Omental fat pad (tissue), 4 donors: ENCODE results near the gene STK40. TPM values are rescaled to one million over a fixed set of nuclear protein-coding genes. Genes with fewer than 3 reads are reported as not detected.
A peak's percentile ranks its signal among the peaks of the same experiment; 100 is the strongest.

ENCODE experiments used
- ATAC-seq: fragments of 150-250 bp; one replicate; pipeline ENCODE4 v1.9.1; 2016; ENCODE audit warnings: mild to moderate bottlenecking, moderate library complexity; ENCODE audit not compliant: low FRiP score
- DNase-seq: peaks from one replicate; pipeline ENCODE4 v3.0.0-alpha.2; 2019; ENCODE audit warnings: low spot score
- total RNA-seq, 4 donors: library from RNA; depleted of rRNA; stranded (reverse); fragments of >200 nt; gene quantifications; one replicate each; pipeline ENCODE4 v1.1.0, GENCODE V29; 2016
- TF ChIP-seq, protein P1 (sequence below), 3 donors: fragments of 450-650 bp; IDR thresholded peaks; one replicate each; pipeline ENCODE4 v1.5.1; 2016 to 2017; ENCODE audit warnings: antibody characterized with exemption in 3 of 3, mild to moderate bottlenecking in 3 of 3, moderate library complexity in 2 of 3

The STK40 gene
- total RNA-seq, 4 donors from 2014 or later, result 36.1 to 75.5 (median 47.3) TPM

DNA sequence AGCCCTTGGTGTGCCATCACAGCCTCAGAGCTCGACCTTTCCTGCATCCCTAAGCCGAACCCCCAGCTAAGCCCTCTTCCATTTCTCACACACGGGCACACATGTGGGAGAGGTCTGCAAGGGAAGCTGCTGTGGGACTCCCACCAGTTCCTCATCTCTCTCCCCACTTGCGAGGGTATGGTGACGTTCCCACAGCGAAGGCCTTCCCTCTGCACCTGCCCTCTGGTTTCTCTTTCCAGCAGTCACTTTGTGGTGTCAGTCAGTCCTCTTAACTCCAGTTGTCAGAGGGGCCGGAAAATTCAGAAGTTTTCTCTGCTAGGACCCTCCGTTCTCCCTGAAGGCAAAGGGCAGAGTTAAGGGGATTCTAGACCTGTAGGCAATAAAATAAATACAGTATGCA is 5.5 kb upstream of the STK40 start:
- no peak for ATAC-seq
- DNase-seq, result no peak
- TF ChIP-seq, protein P1, sequence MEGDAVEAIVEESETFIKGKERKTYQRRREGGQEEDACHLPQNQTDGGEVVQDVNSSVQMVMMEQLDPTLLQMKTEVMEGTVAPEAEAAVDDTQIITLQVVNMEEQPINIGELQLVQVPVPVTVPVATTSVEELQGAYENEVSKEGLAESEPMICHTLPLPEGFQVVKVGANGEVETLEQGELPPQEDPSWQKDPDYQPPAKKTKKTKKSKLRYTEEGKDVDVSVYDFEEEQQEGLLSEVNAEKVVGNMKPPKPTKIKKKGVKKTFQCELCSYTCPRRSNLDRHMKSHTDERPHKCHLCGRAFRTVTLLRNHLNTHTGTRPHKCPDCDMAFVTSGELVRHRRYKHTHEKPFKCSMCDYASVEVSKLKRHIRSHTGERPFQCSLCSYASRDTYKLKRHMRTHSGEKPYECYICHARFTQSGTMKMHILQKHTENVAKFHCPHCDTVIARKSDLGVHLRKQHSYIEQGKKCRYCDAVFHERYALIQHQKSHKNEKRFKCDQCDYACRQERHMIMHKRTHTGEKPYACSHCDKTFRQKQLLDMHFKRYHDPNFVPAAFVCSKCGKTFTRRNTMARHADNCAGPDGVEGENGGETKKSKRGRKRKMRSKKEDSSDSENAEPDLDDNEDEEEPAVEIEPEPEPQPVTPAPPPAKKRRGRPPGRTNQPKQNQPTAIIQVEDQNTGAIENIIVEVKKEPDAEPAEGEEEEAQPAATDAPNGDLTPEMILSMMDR (IDR thresholded peaks at IDR 0.05), result no peak

GRCh38 chr1:36390411-36390810 is 4.7 kb upstream of the STK40 start:
- TF ChIP-seq, protein P1 (IDR thresholded peaks at IDR 0.05), result no peak
- ATAC-seq, result no peak
- DNase-seq, result no peak

DNA sequence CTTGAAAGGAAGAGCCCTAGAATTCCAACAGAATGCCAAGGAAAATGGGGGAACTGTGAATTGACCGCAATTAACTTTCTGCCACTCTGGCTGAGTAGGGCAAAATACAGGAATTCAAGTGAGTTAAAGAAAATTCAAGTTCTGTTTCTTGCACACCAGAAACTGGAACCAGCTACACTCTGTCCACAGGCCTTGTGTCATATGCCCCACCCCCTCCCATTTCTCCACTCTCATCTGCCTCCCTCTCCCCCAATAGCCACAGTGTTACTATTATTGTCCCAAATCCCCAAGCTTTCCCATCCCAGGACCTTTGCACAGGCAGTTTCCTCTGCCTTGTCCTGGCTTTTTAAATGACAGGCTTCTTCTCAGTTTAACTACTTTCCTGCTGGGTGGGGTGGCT is 4.3 kb upstream of the STK40 start:
- DNase-seq (no peak), ATAC-seq (no peak)
- TF ChIP-seq, protein P1 (IDR thresholded peaks at IDR 0.05), result no peak

DNA sequence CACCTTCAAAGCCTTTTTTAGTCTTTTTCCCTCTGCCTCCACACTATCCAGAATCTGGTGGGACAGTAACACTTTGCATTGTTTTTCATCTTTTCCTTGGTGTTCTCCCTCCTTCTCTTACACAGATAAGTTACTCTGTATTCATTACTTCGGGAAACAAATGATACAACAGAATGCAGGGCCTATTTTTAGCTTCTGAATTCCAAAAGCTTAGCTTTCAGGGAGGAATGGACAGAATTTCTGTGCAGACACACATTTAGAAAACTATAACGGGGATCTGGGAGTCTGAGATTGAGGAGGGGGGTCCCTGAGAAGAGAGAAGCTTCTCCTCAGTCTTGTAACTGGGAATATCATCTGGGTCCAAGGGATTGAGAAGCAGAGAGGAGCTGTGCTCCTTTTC is 3.5 kb upstream of the STK40 start:
- TF ChIP-seq, protein P1 (IDR thresholded peaks at IDR 0.05), result no peak
- ATAC-seq (no peak), DNase-seq (no peak)

GRCh38 chr1:36387141-36387949 is 1.6 kb upstream of the STK40 start:
- no peak for DNase-seq
- peak; percentile 29 for ATAC-seq
- TF ChIP-seq, protein P1 (IDR thresholded peaks at IDR 0.05), result no peak

- TF ChIP-seq, protein P1 (IDR thresholded peaks at IDR 0.05), result no peak
- DNase-seq (peak; percentile 89), ATAC-seq (peak; percentile 85)
These were observed 779 bp upstream of the STK40 start for GRCh38 chr1:36386265-36387140.
